Thoracic aorta (tissue), 2 donors: Measurements from ENCODE around the gene CARMIL1. TPM values are rescaled to one million over a fixed set of nuclear protein-coding genes. Genes with fewer than 3 reads are reported as not detected.

Source experiments
- ATAC-seq: fragments of 150-250 bp; one replicate; pipeline ENCODE4 v1.8.0; 2017; ENCODE audit warnings: low read depth; ENCODE audit not compliant: insufficient number of reproducible peaks, low FRiP score
- DNase-seq: peaks from one replicate; pipeline ENCODE4 v3.0.0-alpha.2; 2020; ENCODE audit warnings: low spot score
- H3K27ac ChIP-seq, 2 donors: fragments of 200-600 bp; sonication (generic); 1 replicate in 1 of 2; 2 replicates in 1 of 2; pipeline ENCODE4 v1.5.1; 2016; ENCODE audit warnings: mild to moderate bottlenecking in 2 of 2, moderate library complexity in 2 of 2
- H3K27me3 ChIP-seq: fragments of 200-600 bp; sonication (generic); replicated peaks from 2 replicates; pipeline ENCODE4 v1.6.0; 2016; ENCODE audit warnings: mild to moderate bottlenecking; ENCODE audit not compliant: insufficient read depth
- H3K36me3 ChIP-seq: fragments of 200-600 bp; sonication (generic); one replicate; pipeline ENCODE4 v1.5.1; 2016
- H3K4me1 ChIP-seq, 2 donors: fragments of 200-600 bp; sonication (generic); 1 replicate in 1 of 2; 2 replicates in 1 of 2; pipeline versions ENCODE4 v1.5.1 to v1.6.0; 2016; ENCODE audit warnings: low read depth in 2 of 2, mild to moderate bottlenecking in 1 of 2; ENCODE audit not compliant: control insufficient read depth in 1 of 2
- H3K4me3 ChIP-seq: fragments of 200-600 bp; sonication (generic); 2 replicates; pipeline ENCODE4 v1.5.1; 2016; ENCODE audit warnings: mild to moderate bottlenecking
- H3K9me3 ChIP-seq: fragments of 200-600 bp; sonication (generic); 2 replicates; pipeline ENCODE4 v1.5.1; 2016
- CTCF ChIP-seq: fragments of 200-600 bp; sonication (generic); IDR thresholded peaks from one replicate; pipeline ENCODE4 v1.5.1; 2019; ENCODE audit warnings: antibody characterized with exemption
- total RNA-seq, 2 donors: library from RNA; depleted of rRNA; stranded (reverse); fragments of >200 nt; gene quantifications; one replicate each; pipeline versions ENCODE4 v1.1.0 to v1.2.3, GENCODE V29; 2016

The CARMIL1 gene
- total RNA-seq, 2 donors from 2014 or later, result 60.4 to 63.0 TPM

GRCh38 chr6:25401711-25402110 is 122.5 kb downstream of the CARMIL1 start:
- Histone ChIP-seq H3K27ac (no peak overlapping the region), H3K36me3 (no peaks in the 10 kb centered on the region), H3K27me3 (no peaks in the 10 kb centered on the region), H3K9me3 (no peaks in the 10 kb centered on the region), H3K4me1 (peaks cover 21 to 27% of the 10 kb centered on the region in 2 donors), H3K4me3 (no peak overlapping the region)
- ATAC-seq (no peak), DNase-seq (no peak)
- TF ChIP-seq CTCF, result no peak

GRCh38 chr6:25402125-25402524 is 123.0 kb downstream of the CARMIL1 start:
- H3K4me1 ChIP-seq, result peaks cover 21 to 31% of the 10 kb centered on the region in 2 donors
- no peak for ATAC-seq

GRCh38 chr6:25403150-25403549 is 124.0 kb downstream of the CARMIL1 start:
- ATAC-seq (no peak), DNase-seq (no peak)
- no peaks in the 10 kb centered on the region for H3K36me3 ChIP-seq
- TF ChIP-seq CTCF, result no peak
- no peak overlapping the region for H3K4me3 ChIP-seq
- no peaks in the 10 kb centered on the region for H3K27me3 ChIP-seq
- peaks cover 21 to 40% of the 10 kb centered on the region in 2 donors for H3K4me1 ChIP-seq
- H3K27ac ChIP-seq, result no peak overlapping the region
- no peaks in the 10 kb centered on the region for H3K9me3 ChIP-seq

More at GRCh38 chr6:25402125-25402524, 123.0 kb downstream of the CARMIL1 start:
- Histone ChIP-seq H3K27ac (no peak overlapping the region), H3K36me3 (no peaks in the 10 kb centered on the region), H3K9me3 (no peaks in the 10 kb centered on the region), H3K4me3 (no peak overlapping the region), H3K27me3 (no peaks in the 10 kb centered on the region)
- DNase-seq, result no peak
- TF ChIP-seq CTCF, result no peak

- H3K27ac ChIP-seq, result no peak overlapping the region
- peaks cover 21 to 47% of the 10 kb centered on the region in 2 donors for H3K4me1 ChIP-seq
- H3K36me3 ChIP-seq, result no peaks in the 10 kb centered on the region
- no peak for TF ChIP-seq CTCF
- H3K4me3 ChIP-seq, result no peak overlapping the region
- ATAC-seq (no peak), DNase-seq (no peak)
- no peaks in the 10 kb centered on the region for H3K9me3 ChIP-seq
- H3K27me3 ChIP-seq, result no peaks in the 10 kb centered on the region
Measured at GRCh38 chr6:25404091-25404490, 124.9 kb downstream of the CARMIL1 start.

GRCh38 chr6:25404693-25405169 is 125.6 kb downstream of the CARMIL1 start:
- H3K27ac ChIP-seq, result peak overlapping the region in 1 of 2 donors; percentile 39
- no peaks in the 10 kb centered on the region for H3K36me3 ChIP-seq
- no peak for TF ChIP-seq CTCF
- peaks cover 21 to 54% of the 10 kb centered on the region in 2 donors for H3K4me1 ChIP-seq
- DNase-seq (no peak), ATAC-seq (no peak)
- H3K27me3 ChIP-seq, result no peaks in the 10 kb centered on the region
- H3K4me3 ChIP-seq, result peak overlapping the region; percentile 54
- no peaks in the 10 kb centered on the region for H3K9me3 ChIP-seq
